IMR-90 (cell line): Measurements from ENCODE around the gene FOSL1. TPM values are rescaled to one million over a fixed set of nuclear protein-coding genes. Genes with fewer than 3 reads are reported as not detected.

Source experiments
- ATAC-seq: fragments of 200-7000 bp; cut with Tn5 transposase; 2 replicates; pipeline ENCODE4 v1.9.1; 2020; ENCODE audit warnings: low read depth, mild to moderate bottlenecking, moderate library complexity
- BruUV-seq: library from RNA; stranded (reverse); fragments of 400-500 nt; replicated peaks from 2 replicates; lab custom pipeline; 2021; lab: Mats Ljungman, UMichigan
- CTCF ChIA-PET: fragments of 300-600 bp; formaldehyde crosslinking; extraction: SDS; loops from one replicate; lab custom pipeline; 2021; ENCODE audit warnings: antibody characterized with exemption; lab: Yijun Ruan, JAX
- POLR2A ChIA-PET: fragments of 300-600 bp; sonication (Branson Sonifier 250); formaldehyde crosslinking; loops from one replicate; lab custom pipeline; 2022; ENCODE audit warnings: antibody characterized with exemption; ENCODE audit not compliant: unreplicated experiment; lab: Charles Lee
- DNase-seq: peaks from one replicate; pipeline ENCODE4 v3.0.0; 2013
- H2AFZ ChIP-seq: replicated peaks from 2 replicates; pipeline ENCODE3; 2013; ENCODE audit warnings: low read length, mild to moderate bottlenecking; ENCODE audit not compliant: poor library complexity
- H2AK5ac ChIP-seq: 2 replicates; pipeline ENCODE4 v1.6.1; 2013; ENCODE audit warnings: low read depth, low read length, inconsistent platforms
- H2AK9ac ChIP-seq: replicated peaks from 2 replicates; pipeline ENCODE3; 2013; ENCODE audit warnings: mild to moderate bottlenecking, low read depth, low read length, moderate library complexity; ENCODE audit not compliant: poor library complexity
- H2BK120ac ChIP-seq: 2 replicates; pipeline ENCODE4 v1.6.1; 2013; ENCODE audit warnings: low read depth, low read length, inconsistent platforms
- H2BK15ac ChIP-seq: 3 replicates; pipeline ENCODE4 v1.6.1; 2013; ENCODE audit warnings: low read depth, low read length, inconsistent platforms
- H2BK20ac ChIP-seq: 2 replicates; pipeline ENCODE4 v1.6.1; 2013; ENCODE audit warnings: low read depth, mild to moderate bottlenecking, inconsistent platforms, low read length, moderate library complexity
- H2BK5ac ChIP-seq: 2 replicates; pipeline ENCODE4 v1.6.1; 2013; ENCODE audit warnings: mild to moderate bottlenecking, low read depth, low read length, inconsistent platforms; ENCODE audit not compliant: poor library complexity, severe bottlenecking
- H3K14ac ChIP-seq: replicated peaks from 2 replicates; pipeline ENCODE4 v1.6.1; 2013; ENCODE audit warnings: low read depth, low read length, inconsistent platforms
- H3K18ac ChIP-seq: 2 replicates; pipeline ENCODE4 v1.6.1; 2013; ENCODE audit warnings: low read depth, low read length, control low read depth
- H3K23ac ChIP-seq: 2 replicates; pipeline ENCODE4 v1.6.1; 2013; ENCODE audit warnings: low read depth, low read length, inconsistent platforms
- H3K27ac ChIP-seq: 2 replicates; pipeline ENCODE4 v1.5.1; 2013; ENCODE audit warnings: mild to moderate bottlenecking, control low read depth, low read length; ENCODE audit not compliant: insufficient read depth
- H3K27me3 ChIP-seq: 2 replicates; pipeline ENCODE4 v1.6.1; 2013; ENCODE audit warnings: low read length; ENCODE audit not compliant: control insufficient read depth, insufficient read depth
- H3K36me3 ChIP-seq: 2 replicates; pipeline ENCODE4 v1.6.1; 2013; ENCODE audit warnings: low read length, mixed read lengths; ENCODE audit not compliant: control insufficient read depth, insufficient read depth
- H3K4ac ChIP-seq: 2 replicates; pipeline ENCODE4 v1.6.1; 2013; ENCODE audit warnings: low read depth, low read length, inconsistent platforms
- H3K4me1 ChIP-seq: 2 replicates; pipeline ENCODE4 v1.6.1; 2013; ENCODE audit warnings: low read length, mixed read lengths; ENCODE audit not compliant: control insufficient read depth, insufficient read depth
- H3K4me2 ChIP-seq: 2 replicates; pipeline ENCODE4 v1.6.1; 2013; ENCODE audit warnings: low read depth, mild to moderate bottlenecking, control low read depth, low read length, moderate library complexity
- H3K4me3 ChIP-seq: 2 replicates; pipeline ENCODE4 v1.5.1; 2013; ENCODE audit warnings: low read depth, mild to moderate bottlenecking, control low read depth, low read length, moderate library complexity; ENCODE audit not compliant: insufficient read depth
- H3K56ac ChIP-seq: 2 replicates; pipeline ENCODE4 v1.6.1; 2013; ENCODE audit warnings: low read length, inconsistent platforms; ENCODE audit not compliant: insufficient read depth; ENCODE audit errors: extremely low read depth
- H3K79me1 ChIP-seq, 2 experiments: 2 replicates each; pipeline ENCODE4 v1.6.1; 2013; ENCODE audit warnings: low read length in 2 of 2, inconsistent platforms in 1 of 2, low read depth in 1 of 2
- H3K9ac ChIP-seq: 2 replicates; pipeline ENCODE4 v1.6.1; 2013; ENCODE audit warnings: low read depth, low read length, control low read depth
- H3K9me1 ChIP-seq: 2 replicates; pipeline ENCODE4 v1.6.1; 2013; ENCODE audit warnings: low read length, inconsistent platforms; ENCODE audit not compliant: insufficient read depth
- H3K9me3 ChIP-seq: 2 replicates; pipeline ENCODE4 v1.6.1; 2013; ENCODE audit warnings: low read length; ENCODE audit not compliant: control insufficient read depth, insufficient read depth
- H4K20me1 ChIP-seq: 2 replicates; pipeline ENCODE4 v1.6.1; 2013; ENCODE audit warnings: low read length, inconsistent platforms; ENCODE audit not compliant: insufficient read depth
- H4K5ac ChIP-seq: 2 replicates; pipeline ENCODE4 v1.6.1; 2013; ENCODE audit warnings: mild to moderate bottlenecking, low read depth, low read length, control low read depth
- H4K8ac ChIP-seq, 2 experiments: 2 replicates each; pipeline ENCODE4 v1.6.1; 2013; ENCODE audit warnings: low read depth in 2 of 2, low read length in 2 of 2, control low read depth in 1 of 2, inconsistent platforms in 1 of 2
- H4K91ac ChIP-seq: 2 replicates; pipeline ENCODE4 v1.6.1; 2013; ENCODE audit warnings: low read depth, low read length, inconsistent platforms; ENCODE audit not compliant: insufficient read depth
- BHLHE40 ChIP-seq: fragments of 150-350 bp; IDR thresholded peaks from 2 replicates; pipeline ENCODE4 v1.6.1; 2016; ENCODE audit warnings: mild to moderate bottlenecking, low read depth, low read length
- CEBPB ChIP-seq: IDR thresholded peaks from 2 replicates; pipeline ENCODE4 v1.6.1; 2012; ENCODE audit warnings: low read depth, low read length, improper control_type of control experiment
- CHD1 ChIP-seq: IDR thresholded peaks from 2 replicates; pipeline ENCODE4 v1.6.1; 2012; ENCODE audit warnings: low read depth, low read length, improper control_type of control experiment
- MAFK ChIP-seq: IDR thresholded peaks from 2 replicates; pipeline ENCODE4 v1.6.1; 2012; ENCODE audit warnings: low read depth, low read length, improper control_type of control experiment
- MXI1 ChIP-seq: IDR thresholded peaks from 2 replicates; pipeline ENCODE4 v1.6.1; 2012; ENCODE audit warnings: low read depth, mild to moderate bottlenecking, low read length, moderate library complexity, borderline replicate concordance
- NFE2L2 ChIP-seq: fragments of 150-350 bp; IDR thresholded peaks from 2 replicates; pipeline ENCODE4 v1.6.1; 2016; ENCODE audit warnings: low read depth, mild to moderate bottlenecking, low read length
- POLR2A ChIP-seq: IDR thresholded peaks from 2 replicates; pipeline ENCODE4 v1.6.1; 2012; ENCODE audit warnings: mild to moderate bottlenecking, low read depth, low read length
- RAD21 ChIP-seq: IDR thresholded peaks from 2 replicates; pipeline ENCODE4 v1.6.1; 2012; ENCODE audit warnings: low read length, improper control_type of control experiment
- SMC3 ChIP-seq: fragments of 150-350 bp; IDR thresholded peaks from 2 replicates; pipeline ENCODE4 v1.6.1; 2016; ENCODE audit warnings: low read depth, mild to moderate bottlenecking, antibody characterized with exemption, low read length, moderate library complexity
- WGBS, 2 experiments: methylation state at CpG; one replicate each; pipeline versions ENCODE4 v1.1.5 to v1.1.7; 2013; ENCODE audit warnings: missing lambda C conversion rate in 2 of 2; ENCODE audit not compliant: insufficient read length in 1 of 2; ENCODE audit errors: extremely low coverage in 2 of 2; 5-methylcytosine and 5-hydroxymethylcytosine counted together
- dilution Hi-C: fragments of 300-500 bp; cut with HindIII; formaldehyde crosslinking; loops from one replicate; pipeline ENCODE4 v1.14.3; 2018; ENCODE audit warnings: low sequenced_read_pairs; ENCODE audit not compliant: unreplicated experiment
- in situ Hi-C: fragments of 300-500 bp; cut with MboI; formaldehyde crosslinking; loops from 3 replicates; pipeline ENCODE4 v1.14.3; 2019; ENCODE audit warnings: low sequenced_read_pairs, inconsistent platforms, mixed read lengths
- intact Hi-C: fragments of 100-400 bp; cut with micrococcal nuclease; formaldehyde crosslinking; loops from 2 replicates; pipeline ENCODE4 v1.10.0; 2022
- polyA plus RNA-seq, 3 experiments: library from polyadenylated mRNA; depleted of rRNA; stranded (reverse); fragments of >200 nt; gene quantifications; 2 replicates each; pipeline ENCODE4 v1.2.3, GENCODE V29; 2012; ENCODE audit warnings: low replicate concordance in 1 of 3
- total RNA-seq: library from RNA; depleted of rRNA; stranded (reverse); fragments of >200 nt; gene quantifications from 2 replicates; pipeline ENCODE4 v1.2.3, GENCODE V29; 2012
- TF ChIP-seq, protein P1 (sequence below): fragments of 150-350 bp; IDR thresholded peaks from 2 replicates; pipeline ENCODE4 v1.6.1; 2016; ENCODE audit warnings: low read depth, mild to moderate bottlenecking, low read length, moderate library complexity, borderline replicate concordance
- TF ChIP-seq, protein P2 (sequence below): fragments of 150-350 bp; IDR thresholded peaks from 2 replicates; pipeline ENCODE4 v1.6.1; 2017; ENCODE audit warnings: mild to moderate bottlenecking, antibody characterized with exemption, low read length, low read depth

The FOSL1 gene
- total and polyA plus RNA-seq, 2 of the 4 experiments (the other 2 are of a cell fraction): 17.2 to 107 TPM

DNA sequence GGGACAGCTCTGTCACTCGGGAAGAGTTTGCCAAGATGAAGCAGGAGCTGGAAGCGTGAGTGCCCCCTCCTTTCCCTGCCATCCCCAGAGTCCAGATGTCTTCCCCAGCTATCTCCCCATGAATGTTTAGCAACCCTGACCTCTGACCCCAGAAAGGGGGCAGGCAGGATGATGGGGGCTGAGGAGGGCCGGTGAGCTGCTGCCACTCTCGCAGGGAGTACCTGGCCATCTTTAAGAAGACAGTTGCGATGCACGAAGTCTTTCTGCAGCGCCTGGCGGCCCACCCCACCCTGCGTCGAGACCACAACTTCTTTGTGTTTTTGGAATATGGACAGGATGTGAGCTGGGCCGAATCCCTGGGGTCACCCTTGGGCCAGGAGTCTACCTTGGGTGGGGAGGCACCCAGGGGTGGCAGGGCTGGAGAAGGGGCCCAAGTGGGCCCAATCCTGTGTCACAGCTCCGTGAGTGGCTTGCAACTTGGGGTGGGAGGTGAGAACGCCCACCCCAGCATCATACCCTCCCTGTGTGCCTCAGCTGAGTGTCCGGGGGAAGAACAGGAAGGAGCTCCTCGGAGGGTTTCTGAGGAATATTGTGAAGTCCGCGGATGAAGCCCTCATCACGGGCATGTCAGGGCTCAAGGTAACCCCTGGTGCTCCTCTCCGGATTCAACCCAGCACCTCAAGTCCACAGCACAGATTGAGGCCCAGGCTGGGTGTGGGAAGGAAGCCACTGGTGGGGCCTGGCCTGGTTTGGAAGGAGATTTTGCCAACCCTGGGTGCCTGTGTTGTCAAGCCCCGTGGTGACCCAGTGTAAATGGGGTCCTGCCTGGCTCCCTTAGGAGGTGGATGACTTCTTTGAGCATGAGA, 49.7 kb downstream of the FOSL1 start:
- peaks cover 20% of the 10 kb centered on the region for H3K9me1 ChIP-seq
- no peak overlapping the region for H3K18ac ChIP-seq
- H4K5ac ChIP-seq: no peak overlapping the region
- H3K79me1 ChIP-seq: peaks cover 20 to 41% of the 10 kb centered on the region in 2 experiments
- H3K56ac ChIP-seq: no peak overlapping the region
- no peak overlapping the region for H3K9ac ChIP-seq
- no peak overlapping the region for H3K4me2 ChIP-seq
- H2BK120ac ChIP-seq: no peak overlapping the region
- H2AFZ ChIP-seq: no peak overlapping the region
- H2BK20ac ChIP-seq: no peak overlapping the region
- H3K4me3 ChIP-seq: no peak overlapping the region
- no peak overlapping the region for H2BK5ac ChIP-seq
- POLR2A ChIA-PET: interaction anchor here (0.5 kb wide), 1 partner anchor 11 kb away, joined by 3 read pairs; no protein-coding TSS in a partner anchor
- DNase-seq (no peak), ATAC-seq (peak; percentile 15)
- no TSS peak for BruUV-seq
- in situ Hi-C loops (no loop called here), intact Hi-C loops (no loop called here), dilution Hi-C loops (no loop called here)
- H3K36me3 ChIP-seq: peaks cover 46% of the 10 kb centered on the region
- no peak overlapping the region for H4K91ac ChIP-seq
- no peaks in the 10 kb centered on the region for H3K9me3 ChIP-seq
- H2BK15ac ChIP-seq: no peak overlapping the region
- H3K23ac ChIP-seq: no peak overlapping the region
- no peaks in the 10 kb centered on the region; the same call in 1 of the 2 replicates for H3K4me1 ChIP-seq
- H3K27me3 ChIP-seq: no peaks in the 10 kb centered on the region
- CTCF ChIA-PET: interaction anchor here (1.1 kb wide), 1 partner anchor 13 kb away, joined by 3 read pairs; no protein-coding TSS in a partner anchor
- no peak overlapping the region for H3K14ac ChIP-seq
- no peak overlapping the region for H4K8ac ChIP-seq
- 83% methylated on average over 7 of the region's 20 CpGs; no CpG with 5 or more reads in 1 of the 2 experiments for WGBS, 2 experiments
- TF ChIP-seq RAD21 (no peak), POLR2A (no peak), NFE2L2 (no peak), MXI1 (no peak), CEBPB (no peak), BHLHE40 (no peak), CHD1 (no peak), SMC3 (no peak), MAFK (no peak)
- TF ChIP-seq, protein P1, sequence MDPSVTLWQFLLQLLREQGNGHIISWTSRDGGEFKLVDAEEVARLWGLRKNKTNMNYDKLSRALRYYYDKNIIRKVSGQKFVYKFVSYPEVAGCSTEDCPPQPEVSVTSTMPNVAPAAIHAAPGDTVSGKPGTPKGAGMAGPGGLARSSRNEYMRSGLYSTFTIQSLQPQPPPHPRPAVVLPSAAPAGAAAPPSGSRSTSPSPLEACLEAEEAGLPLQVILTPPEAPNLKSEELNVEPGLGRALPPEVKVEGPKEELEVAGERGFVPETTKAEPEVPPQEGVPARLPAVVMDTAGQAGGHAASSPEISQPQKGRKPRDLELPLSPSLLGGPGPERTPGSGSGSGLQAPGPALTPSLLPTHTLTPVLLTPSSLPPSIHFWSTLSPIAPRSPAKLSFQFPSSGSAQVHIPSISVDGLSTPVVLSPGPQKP: no peak
- TF ChIP-seq, protein P2, sequence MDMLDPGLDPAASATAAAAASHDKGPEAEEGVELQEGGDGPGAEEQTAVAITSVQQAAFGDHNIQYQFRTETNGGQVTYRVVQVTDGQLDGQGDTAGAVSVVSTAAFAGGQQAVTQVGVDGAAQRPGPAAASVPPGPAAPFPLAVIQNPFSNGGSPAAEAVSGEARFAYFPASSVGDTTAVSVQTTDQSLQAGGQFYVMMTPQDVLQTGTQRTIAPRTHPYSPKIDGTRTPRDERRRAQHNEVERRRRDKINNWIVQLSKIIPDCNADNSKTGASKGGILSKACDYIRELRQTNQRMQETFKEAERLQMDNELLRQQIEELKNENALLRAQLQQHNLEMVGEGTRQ: no peak
- H2AK9ac ChIP-seq: no peak overlapping the region
- no peak overlapping the region for H2AK5ac ChIP-seq
- no peak overlapping the region for H3K4ac ChIP-seq
- H4K20me1 ChIP-seq: peaks cover 55% of the 10 kb centered on the region
- no peak overlapping the region for H3K27ac ChIP-seq
